Peyer's patch (tissue), 4 donors: ENCODE measurements around the gene TMEM42. TPM values are rescaled to one million over a fixed set of nuclear protein-coding genes. Genes with fewer than 3 reads are reported as not detected.

Experiments
- DNase-seq, 3 donors: peaks; one replicate each; pipeline ENCODE4 v3.0.0-alpha.2; 2017 to 2019
- H3K27ac ChIP-seq, 4 donors: fragments of 200-600 bp; sonication (generic); one replicate each; pipeline ENCODE4 v1.5.1; 2016 to 2019
- H3K27me3 ChIP-seq, 2 donors: fragments of 200-600 bp; sonication (generic); one replicate each; pipeline ENCODE4 v1.5.1; 2019
- H3K36me3 ChIP-seq, 3 donors: fragments of 200-600 bp; sonication (generic); one replicate each; pipeline ENCODE4 v1.5.1; 2016 to 2019
- H3K4me1 ChIP-seq, 4 donors: fragments of 200-600 bp; sonication (generic); one replicate each; pipeline ENCODE4 v1.5.1; 2016 to 2019
- H3K4me3 ChIP-seq, 4 donors: fragments of 200-600 bp; sonication (generic); 1 replicate in 3 of 4; 2 replicates in 1 of 4; pipeline ENCODE4 v1.5.1; 2016 to 2019; ENCODE audit warnings: mild to moderate bottlenecking in 1 of 4
- H3K9me3 ChIP-seq, 4 donors: fragments of 200-600 bp; sonication (generic); one replicate each; pipeline ENCODE4 v1.5.1; 2016 to 2019; ENCODE audit warnings: mild to moderate bottlenecking in 1 of 4
- POLR2A ChIP-seq, 2 donors: fragments of 450-650 bp; IDR thresholded peaks; one replicate each; pipeline ENCODE4 v1.5.1; 2017; ENCODE audit warnings: antibody characterized with exemption in 2 of 2, mild to moderate bottlenecking in 2 of 2, moderate library complexity in 2 of 2
- total RNA-seq, 4 donors: library from RNA; depleted of rRNA; stranded (reverse); fragments of >200 nt; gene quantifications; one replicate each; pipeline ENCODE4 v1.1.0, GENCODE V29; 2016
- TF ChIP-seq, protein P1 (sequence below), 6 experiments: fragments of 450-650 bp in 4 of 6; fragments of 200-600 bp in 2 of 6; sonication (generic) in 1 of 6; IDR thresholded peaks; one replicate each; pipeline ENCODE4 v1.5.1; 2017 to 2019; ENCODE audit warnings: antibody characterized with exemption in 6 of 6, mild to moderate bottlenecking in 3 of 6, moderate library complexity in 1 of 6

Gene TMEM42
- total RNA-seq, 4 donors from 2014 or later = 8.9 to 12.6 (median 10.6) TPM

DNA sequence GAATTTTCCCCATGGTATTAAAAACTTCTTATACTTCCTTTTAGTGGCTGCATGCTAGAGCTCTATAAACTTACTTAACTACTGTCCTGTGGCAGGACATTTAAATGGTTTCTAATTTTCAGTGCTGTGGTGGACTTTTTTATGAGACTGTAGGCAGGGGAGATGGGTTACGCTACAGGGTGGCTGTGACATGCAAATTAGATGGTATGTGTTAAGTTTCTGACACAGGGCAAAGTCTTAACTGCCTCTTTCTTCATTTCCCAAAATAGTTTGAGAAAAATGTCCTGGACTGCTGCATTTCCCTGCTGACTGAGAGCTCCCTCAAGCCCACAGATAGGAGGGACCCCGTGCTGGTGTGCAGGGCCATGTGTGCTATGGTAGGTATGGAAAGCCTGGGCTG, 34.7 kb downstream of the TMEM42 start:
- no peak for TF ChIP-seq POLR2A (IDR thresholded peaks at IDR 0.05)
- no peaks in the 10 kb centered on the region for H3K4me1 ChIP-seq
- H3K27me3 ChIP-seq = no peaks in the 10 kb centered on the region
- H3K36me3 ChIP-seq = no peaks in the 10 kb centered on the region
- H3K27ac ChIP-seq = no peak overlapping the region
- no peaks in the 10 kb centered on the region for H3K9me3 ChIP-seq
- no peak for DNase-seq
- H3K4me3 ChIP-seq = no peak overlapping the region

DNA sequence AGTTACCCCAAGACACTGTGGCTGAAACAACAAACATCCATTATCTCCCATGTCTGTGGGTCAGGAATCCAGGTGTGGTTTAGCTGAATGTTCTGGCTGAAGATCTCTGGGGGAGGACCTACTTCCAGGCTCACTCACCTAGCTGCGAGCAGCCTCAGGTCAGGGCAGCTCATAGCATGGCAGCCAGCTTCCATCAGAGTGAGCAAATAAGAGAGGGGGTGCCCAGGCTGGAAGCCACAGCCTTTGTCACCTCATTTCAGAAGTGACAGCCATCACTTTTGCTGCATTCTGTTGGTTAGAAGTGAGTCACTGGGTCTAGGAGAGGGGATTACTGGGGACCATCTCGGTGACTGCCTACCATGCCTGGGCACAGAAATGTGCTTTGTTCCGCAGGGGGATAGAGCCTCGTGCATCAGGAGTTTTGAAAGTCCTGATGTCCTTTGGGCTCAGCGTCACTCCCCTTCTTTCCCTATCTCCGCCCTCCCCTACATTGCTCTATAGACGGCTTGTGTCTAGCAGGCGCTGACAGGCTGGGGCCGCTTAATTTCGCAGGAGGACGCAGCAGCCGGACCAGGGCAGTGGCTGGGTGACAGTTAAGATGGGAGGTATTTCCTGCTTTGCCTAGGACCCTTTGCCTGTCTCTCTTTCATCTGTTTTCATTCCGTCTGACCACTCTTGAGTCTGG, 38.1 kb downstream of the TMEM42 start:
- no peaks in the 10 kb centered on the region for H3K27me3 ChIP-seq
- H3K27ac ChIP-seq = no peak overlapping the region
- no peaks in the 10 kb centered on the region for H3K36me3 ChIP-seq
- no peaks in the 10 kb centered on the region for H3K9me3 ChIP-seq
- no peak overlapping the region for H3K4me3 ChIP-seq
- H3K4me1 ChIP-seq = no peaks in the 10 kb centered on the region
- no peak for TF ChIP-seq POLR2A (IDR thresholded peaks at IDR 0.05)
- TF ChIP-seq, protein P1, sequence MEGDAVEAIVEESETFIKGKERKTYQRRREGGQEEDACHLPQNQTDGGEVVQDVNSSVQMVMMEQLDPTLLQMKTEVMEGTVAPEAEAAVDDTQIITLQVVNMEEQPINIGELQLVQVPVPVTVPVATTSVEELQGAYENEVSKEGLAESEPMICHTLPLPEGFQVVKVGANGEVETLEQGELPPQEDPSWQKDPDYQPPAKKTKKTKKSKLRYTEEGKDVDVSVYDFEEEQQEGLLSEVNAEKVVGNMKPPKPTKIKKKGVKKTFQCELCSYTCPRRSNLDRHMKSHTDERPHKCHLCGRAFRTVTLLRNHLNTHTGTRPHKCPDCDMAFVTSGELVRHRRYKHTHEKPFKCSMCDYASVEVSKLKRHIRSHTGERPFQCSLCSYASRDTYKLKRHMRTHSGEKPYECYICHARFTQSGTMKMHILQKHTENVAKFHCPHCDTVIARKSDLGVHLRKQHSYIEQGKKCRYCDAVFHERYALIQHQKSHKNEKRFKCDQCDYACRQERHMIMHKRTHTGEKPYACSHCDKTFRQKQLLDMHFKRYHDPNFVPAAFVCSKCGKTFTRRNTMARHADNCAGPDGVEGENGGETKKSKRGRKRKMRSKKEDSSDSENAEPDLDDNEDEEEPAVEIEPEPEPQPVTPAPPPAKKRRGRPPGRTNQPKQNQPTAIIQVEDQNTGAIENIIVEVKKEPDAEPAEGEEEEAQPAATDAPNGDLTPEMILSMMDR (IDR thresholded peaks at IDR 0.05) = no peak
- DNase-seq = peak in 1 of 3 donors; percentile 29

DNA sequence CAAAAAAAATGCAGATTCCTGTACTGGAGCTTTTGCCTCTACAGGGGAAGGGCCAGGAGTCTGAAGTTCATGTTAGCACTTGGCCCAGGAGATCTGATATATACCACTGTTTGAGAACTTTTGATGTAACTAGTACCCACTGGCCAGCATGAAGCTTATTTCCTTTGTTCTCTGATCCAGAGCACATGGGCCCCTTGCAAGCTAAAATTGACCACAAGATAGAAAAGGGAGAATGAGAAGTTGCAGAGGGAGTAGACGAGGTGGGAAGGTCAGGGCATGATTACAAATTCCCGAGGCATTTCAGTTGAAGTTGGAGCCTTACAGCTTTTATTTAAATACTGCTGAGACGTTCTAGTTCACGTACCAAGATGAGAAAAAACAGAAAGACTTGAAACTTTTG, 40.9 kb downstream of the TMEM42 start:
- Histone ChIP-seq H3K4me1 (no peaks in the 10 kb centered on the region), H3K27me3 (no peaks in the 10 kb centered on the region), H3K9me3 (no peaks in the 10 kb centered on the region), H3K4me3 (no peak overlapping the region), H3K27ac (no peak overlapping the region), H3K36me3 (no peaks in the 10 kb centered on the region)
- TF ChIP-seq, protein P1 (IDR thresholded peaks at IDR 0.05) = no peak
- TF ChIP-seq POLR2A (IDR thresholded peaks at IDR 0.05) = no peak
- no peak for DNase-seq

- Histone ChIP-seq H3K27me3 (no peaks in the 10 kb centered on the region), H3K9me3 (no peaks in the 10 kb centered on the region), H3K4me1 (no peaks in the 10 kb centered on the region), H3K4me3 (no peak overlapping the region), H3K27ac (no peak overlapping the region), H3K36me3 (no peaks in the 10 kb centered on the region)
- TF ChIP-seq POLR2A (IDR thresholded peaks at IDR 0.05) = no peak
- TF ChIP-seq, protein P1 (IDR thresholded peaks at IDR 0.05) = no peak
- no peak for DNase-seq
Observed at GRCh38 chr3:44903314-44903713, 41.6 kb downstream of the TMEM42 start.

- TF ChIP-seq, protein P1 (IDR thresholded peaks at IDR 0.05) = no peak
- no peak for TF ChIP-seq POLR2A (IDR thresholded peaks at IDR 0.05)
Observed at GRCh38 chr3:44903751-44904150, 42.0 kb downstream of the TMEM42 start.

DNA sequence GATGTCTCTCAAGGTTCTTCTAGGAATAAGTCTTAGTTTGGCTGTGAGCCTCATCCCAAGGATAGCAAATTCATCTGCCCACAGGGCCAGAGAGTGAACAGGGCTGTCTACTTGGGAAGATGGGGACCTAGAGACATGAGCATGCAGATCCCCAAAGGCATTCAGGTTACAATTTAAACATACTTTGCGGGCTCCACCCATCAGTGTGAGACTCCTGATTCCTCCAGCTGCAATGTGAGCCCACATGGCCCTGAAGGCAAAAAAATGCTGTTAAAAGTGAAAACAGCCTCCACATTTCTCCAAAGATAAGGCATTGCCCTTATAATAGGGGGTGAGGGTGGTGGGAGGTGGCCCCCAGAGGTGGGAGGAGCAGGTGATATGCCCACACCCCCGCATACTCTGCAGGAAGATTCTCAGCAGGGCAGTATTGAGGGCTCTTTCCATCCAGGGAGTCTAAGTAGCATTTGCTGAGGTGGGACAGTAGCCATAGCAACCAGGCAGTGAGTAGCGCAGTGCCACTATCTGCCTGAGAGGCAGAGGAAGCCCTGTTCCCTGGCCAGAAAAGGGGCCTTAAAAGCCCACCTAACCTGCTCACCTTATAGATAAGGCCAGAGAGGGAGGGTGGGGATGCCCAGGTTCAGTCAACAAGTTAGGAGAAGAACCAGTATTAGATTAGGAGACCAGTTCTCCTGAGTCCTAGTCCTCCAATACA, 43.9 kb downstream of the TMEM42 start:
- H3K27me3 ChIP-seq = no peaks in the 10 kb centered on the region
- DNase-seq = peak in 1 of 3 donors; percentile 8
- H3K27ac ChIP-seq = no peak overlapping the region
- no peaks in the 10 kb centered on the region for H3K36me3 ChIP-seq
- TF ChIP-seq POLR2A (IDR thresholded peaks at IDR 0.05) = no peak
- TF ChIP-seq, protein P1 (IDR thresholded peaks at IDR 0.05) = no peak
- no peaks in the 10 kb centered on the region for H3K4me1 ChIP-seq
- no peaks in the 10 kb centered on the region for H3K9me3 ChIP-seq
- no peak overlapping the region for H3K4me3 ChIP-seq

More at GRCh38 chr3:44903751-44904150, 42.0 kb downstream of the TMEM42 start:
- H3K4me1 ChIP-seq = no peaks in the 10 kb centered on the region
- no peaks in the 10 kb centered on the region for H3K9me3 ChIP-seq
- no peak overlapping the region for H3K27ac ChIP-seq
- DNase-seq = peak in 1 of 3 donors; percentile 29
- no peaks in the 10 kb centered on the region for H3K36me3 ChIP-seq
- no peak overlapping the region for H3K4me3 ChIP-seq
- H3K27me3 ChIP-seq = no peaks in the 10 kb centered on the region
